K562 (cell line): ENCODE data around the gene EGFL7. TPM values are rescaled to one million over a fixed set of nuclear protein-coding genes. Genes with fewer than 3 reads are reported as not detected.

ENCODE experiments used
- ATF1 ChIP-seq, 2 experiments: fragments of 450-650 bp in 1 of 2; IDR thresholded peaks; 2 replicates each; pipeline ENCODE4 v1.6.1; 2016; ENCODE audit warnings: missing compliant biosample characterization in 1 of 2, missing genetic modification characterization in 1 of 2
- CHD1 ChIP-seq: fragments of 200-600 bp; sonication (generic); IDR thresholded peaks from one replicate; pipeline ENCODE4 v1.6.1; 2012; ENCODE audit warnings: mild to moderate bottlenecking, moderate library complexity, low read length, inconsistent platforms
- CXXC5 ChIP-seq: fragments of 250-450 bp; sonication (Bioruptor Pico); IDR thresholded peaks from 2 replicates; pipeline ENCODE4 v1.8.0; 2022; ENCODE audit warnings: inconsistent platforms, mild to moderate bottlenecking, moderate library complexity
- DLX4 ChIP-seq: fragments of 250-450 bp; sonication (Bioruptor Pico); IDR thresholded peaks from 2 replicates; pipeline ENCODE4 v1.6.1; 2021; ENCODE audit warnings: mild to moderate bottlenecking
- ETV5 ChIP-seq: sonication (generic); formaldehyde crosslinking; IDR thresholded peaks from 2 replicates; pipeline ENCODE4 v1.4.0; 2020; ENCODE audit warnings: low read depth, mild to moderate bottlenecking, missing genetic modification reagents
- GATAD2A ChIP-seq: fragments of 450-650 bp; IDR thresholded peaks from 2 replicates; pipeline ENCODE4 v1.6.1; 2017
- HDAC6 ChIP-seq: IDR thresholded peaks from 2 replicates; pipeline ENCODE4 v1.6.1; 2012; ENCODE audit warnings: low read depth, mild to moderate bottlenecking, control low read depth, inconsistent platforms, low read length, moderate library complexity
- HNRNPLL ChIP-seq: fragments of 200-400 bp; formaldehyde crosslinking; IDR thresholded peaks from 2 replicates; pipeline ENCODE4 v1.6.1; 2017; ENCODE audit warnings: low read length, low read depth, mild to moderate bottlenecking; ENCODE audit not compliant: poor library complexity, severe bottlenecking
- ILF3 ChIP-seq: fragments of 450-650 bp; IDR thresholded peaks from 2 replicates; pipeline ENCODE4 v1.6.1; 2018; ENCODE audit warnings: antibody characterized with exemption, mild to moderate bottlenecking, moderate library complexity, borderline replicate concordance
- KLF1 ChIP-seq: fragments of 450-650 bp; IDR thresholded peaks from 2 replicates; pipeline ENCODE4 v1.6.1; 2016; ENCODE audit warnings: missing genetic modification characterization, missing compliant biosample characterization
- L3MBTL2 ChIP-seq: fragments of 450-650 bp; IDR thresholded peaks from 2 replicates; pipeline ENCODE4 v1.6.1; 2016; ENCODE audit warnings: mild to moderate bottlenecking, moderate library complexity
- LCOR ChIP-seq: sonication (generic); formaldehyde crosslinking; IDR thresholded peaks from 2 replicates; pipeline ENCODE4 v1.8.0; 2022; ENCODE audit warnings: mild to moderate bottlenecking, missing genetic modification reagents
- MTA1 ChIP-seq: fragments of 450-650 bp; IDR thresholded peaks from 2 replicates; pipeline ENCODE4 v1.6.1; 2017; ENCODE audit warnings: borderline replicate concordance
- NRF1 ChIP-seq, 2 experiments: fragments of 450-650 bp; IDR thresholded peaks in 1 of 2; conservative IDR thresholded peaks in 1 of 2; 2 replicates each; pipeline ENCODE4 v1.6.1; 2014; ENCODE audit warnings: mild to moderate bottlenecking in 2 of 2
- PCBP1 ChIP-seq: fragments of 200-400 bp; formaldehyde crosslinking; IDR thresholded peaks from 2 replicates; pipeline ENCODE4 v1.6.1; 2018; ENCODE audit warnings: mild to moderate bottlenecking, low read depth, low read length; ENCODE audit not compliant: poor library complexity, severe bottlenecking
- PHF8 ChIP-seq: fragments of 200-600 bp; sonication (generic); IDR thresholded peaks from 2 replicates; pipeline ENCODE4 v1.6.1; 2012; ENCODE audit warnings: mixed run types, mild to moderate bottlenecking, inconsistent platforms, low read length, moderate library complexity, borderline replicate concordance
- RBM15 ChIP-seq: fragments of 200-400 bp; formaldehyde crosslinking; IDR thresholded peaks from 2 replicates; pipeline ENCODE4 v1.6.1; 2018; ENCODE audit warnings: mild to moderate bottlenecking, low read length, moderate library complexity; ENCODE audit not compliant: insufficient read depth
- SAFB ChIP-seq: fragments of 200-400 bp; formaldehyde crosslinking; IDR thresholded peaks from 2 replicates; pipeline ENCODE4 v1.6.1; 2017; ENCODE audit warnings: low read depth, low read length, borderline replicate concordance
- SIN3B ChIP-seq: fragments of 450-650 bp; IDR thresholded peaks from 2 replicates; pipeline ENCODE4 v1.6.1; 2017; ENCODE audit warnings: low read depth, mild to moderate bottlenecking, moderate library complexity
- SIRT6 ChIP-seq: IDR thresholded peaks from one replicate; pipeline ENCODE4 v1.6.1; 2012; ENCODE audit warnings: low read depth, mild to moderate bottlenecking, control low read depth, inconsistent platforms, low read length, moderate library complexity
- TARDBP ChIP-seq: fragments of 450-650 bp; IDR thresholded peaks from 2 replicates; pipeline ENCODE4 v1.6.1; 2016
- TFAM ChIP-seq: fragments of 250-450 bp; sonication (Bioruptor Pico); conservative IDR thresholded peaks from 2 replicates; pipeline ENCODE4 v1.5.0; 2021; ENCODE audit warnings: mild to moderate bottlenecking, moderate library complexity
- ZBTB26 ChIP-seq: fragments of 450-650 bp; formaldehyde crosslinking; IDR thresholded peaks from 2 replicates; pipeline ENCODE4 v1.4.0; 2022; ENCODE audit warnings: missing genetic modification characterization
- ZBTB7A ChIP-seq: IDR thresholded peaks from 2 replicates; pipeline ENCODE4 v1.6.1; 2011; ENCODE audit warnings: low read depth, mild to moderate bottlenecking, low read length, moderate library complexity, borderline replicate concordance; ENCODE audit not compliant: control insufficient read depth
- ZFP36 ChIP-seq: fragments of 150-350 bp; IDR thresholded peaks from 2 replicates; pipeline ENCODE4 v1.6.1; 2018; ENCODE audit warnings: low read length, low read depth; ENCODE audit not compliant: partially characterized antibody
- polyA plus RNA-seq, 8 experiments: library from polyadenylated mRNA; depleted of rRNA in 4 of 8; stranded (reverse) in 5 of 8; unstranded in 3 of 8; fragments of >200 nt; fragmentation: Nextera tagmentation in 2 of 8; fragmentation: Illumina TruSeq in 1 of 8; extraction: Ambion mirVana in 2 of 8; extraction: Trizol in 1 of 8; gene quantifications; 2 replicates each; pipeline versions ENCODE4 v1.2.1 to v1.2.3, GENCODE V29; 2011 to 2014; ENCODE audit warnings: inconsistent platforms in 1 of 8, missing spikeins in 1 of 8
- total RNA-seq, 7 experiments: library from RNA; depleted of rRNA in 6 of 7; stranded (reverse); fragments of >200 nt in 6 of 7; fragmentation: Illumina TruSeq in 2 of 7; extraction: Trizol in 2 of 7; gene quantifications; 2 replicates each; pipeline versions ENCODE4 v1.2.1 to v1.2.3, GENCODE V29; 2011 to 2021; ENCODE audit warnings: low replicate concordance in 1 of 7

The EGFL7 gene
- total and polyA plus RNA-seq, 9 of the 15 experiments (the other 6 are each of a cell fraction or from before 2014, with no cell fraction given), result 1.5 to 286 (median 55.5) TPM

DNA sequence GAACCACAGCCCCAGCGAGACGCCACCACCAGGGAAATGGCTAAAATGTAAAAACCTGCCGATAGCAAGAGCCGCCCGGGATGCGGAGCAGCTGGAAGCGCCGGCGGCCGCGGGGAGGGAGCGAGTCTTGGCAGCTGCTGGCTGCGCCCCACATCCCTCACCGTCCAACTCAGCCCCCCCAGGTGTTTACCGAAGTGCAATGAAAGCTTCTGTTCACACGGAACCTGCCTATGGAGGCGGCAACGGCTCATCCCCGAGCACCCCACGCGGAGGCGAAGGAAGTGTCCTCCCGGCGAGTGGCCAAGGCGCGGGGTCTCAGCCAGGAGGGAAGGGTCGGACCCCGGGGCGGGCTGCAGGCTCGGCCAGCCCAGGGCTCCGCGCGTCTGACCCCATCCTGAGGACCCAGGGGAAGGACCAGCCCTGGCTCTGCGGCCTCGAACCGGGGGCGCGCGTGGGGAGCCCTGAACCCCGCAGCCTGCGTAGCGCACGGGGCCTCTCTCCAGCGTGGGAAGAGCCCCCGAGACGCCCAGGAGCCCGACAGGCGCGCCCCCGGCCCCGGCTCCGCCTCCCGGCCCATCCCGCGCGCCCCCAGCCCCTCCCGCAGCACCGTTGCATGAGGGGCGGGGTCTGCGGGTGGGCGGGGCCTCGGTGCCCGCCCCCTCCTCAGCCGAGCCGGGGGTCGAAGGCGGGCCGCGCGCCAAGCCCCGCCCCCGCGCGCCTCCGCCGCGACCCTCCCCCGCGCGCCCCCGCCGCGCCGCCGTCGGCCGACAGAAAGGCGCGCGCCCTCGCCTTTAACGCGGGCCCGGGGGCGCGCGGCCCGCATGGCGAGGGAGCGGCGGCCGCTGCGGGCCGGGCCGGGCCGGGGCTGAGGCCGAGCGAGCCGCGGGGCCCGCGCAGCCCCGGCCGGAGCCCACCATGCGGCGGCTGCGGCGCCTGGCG is 49.3 kb downstream of the EGFL7 start, which contains the start of gene DIPK1B (continued):
- TF ChIP-seq SAFB (peak; percentile 88), GATAD2A (no peak), SIRT6 (no peak), ZFP36 (peak; percentile 57), KLF1 (tag) (no peak), HNRNPLL (peak; percentile 24), DLX4 (CRISPR knock-in tag) (no peak), ZBTB7A (peak; percentile 93), NRF1 (conservative IDR thresholded peaks at IDR 0.05 in 1 of 2, IDR thresholded peaks at IDR 0.05 in 1 of 2) (peak; percentile 31 to 36; a peak in 2 of 4 replicates), HDAC6 (no peak), ETV5 (CRISPR knock-in tag) (no peak), TFAM (CRISPR knock-in tag) (no peak), SIN3B (no peak), LCOR (CRISPR knock-in tag) (no peak), ATF1 (CRISPR knock-in tag; IDR thresholded peaks at IDR 0.05) (no peak), ATF1 (tag; IDR thresholded peaks at IDR 0.05) (0 out of 2 replicates have a peak, but pooled peaks have one; percentile 12), L3MBTL2 (peak; percentile 41; the same call in 1 of the 2 replicates), MTA1 (no peak), ILF3 (no peak), TARDBP (peak; percentile 67; the same call in 1 of the 2 replicates), CXXC5 (peak; percentile 38), ZBTB26 (CRISPR knock-in tag) (no peak), CHD1 (no peak), RBM15 (no peak), PCBP1 (peak; percentile 8), PHF8 (peak; percentile 55; the same call in 1 of the 2 replicates)
